HEK293 (cell line): ENCODE data around the gene EXOSC6.

Experiments used
- TF ChIP-seq, protein P1 (sequence below): fragments of 450-650 bp; formaldehyde crosslinking; IDR thresholded peaks from 2 replicates; pipeline ENCODE4 v1.5.1; 2016; ENCODE audit warnings: missing biosample characterization, missing genetic modification characterization
- TF ChIP-seq, protein P2 (sequence below): fragments of 450-650 bp; formaldehyde crosslinking; IDR thresholded peaks from 2 replicates; pipeline ENCODE4 v1.5.1; 2016; ENCODE audit warnings: missing biosample characterization, missing genetic modification characterization, low read depth

DNA sequence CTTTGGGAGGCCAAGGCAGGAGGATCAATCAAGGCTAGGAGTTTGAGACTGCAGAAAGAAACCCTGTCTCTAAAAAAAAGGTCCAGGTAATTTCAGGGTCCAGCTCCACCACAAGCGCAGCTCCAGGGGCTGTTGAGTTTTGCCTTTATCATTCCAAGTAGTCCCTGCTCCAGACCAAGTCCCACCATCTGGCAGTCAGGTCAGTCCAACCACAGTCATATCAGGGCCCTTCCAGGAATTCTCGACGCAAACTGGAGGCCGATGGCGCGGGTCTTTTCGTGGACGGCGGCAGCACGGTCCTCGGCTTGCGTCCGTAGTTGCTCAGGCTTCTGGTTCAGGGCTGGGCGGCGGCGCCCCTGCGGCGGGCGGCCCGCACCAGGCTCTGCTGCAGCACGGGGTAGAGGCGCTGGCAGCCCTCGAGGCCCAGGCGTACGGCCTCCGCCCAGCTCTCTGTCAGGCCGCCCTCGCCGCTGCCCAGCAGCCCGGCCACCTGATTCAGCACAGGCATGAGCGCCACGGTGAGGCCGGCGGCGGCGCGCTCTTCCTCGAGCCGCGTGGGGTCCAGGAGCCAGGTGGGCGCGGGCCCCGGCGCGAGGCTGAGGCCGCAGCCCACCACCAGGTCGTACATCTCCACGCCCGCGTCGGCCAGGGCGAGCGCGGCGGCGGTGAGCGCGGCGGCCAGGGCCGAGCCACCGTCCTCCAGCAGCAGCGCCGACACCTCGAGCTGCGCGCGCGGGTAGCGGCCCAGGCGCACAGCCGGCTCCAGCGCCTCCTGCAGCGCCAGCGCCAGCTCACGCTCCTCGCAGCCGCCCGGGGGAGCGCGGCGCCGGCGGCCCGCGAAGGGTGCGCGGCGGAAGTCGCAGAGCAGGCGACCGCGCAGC lies 752 bp downstream of the EXOSC6 start:
- TF ChIP-seq, protein P1, sequence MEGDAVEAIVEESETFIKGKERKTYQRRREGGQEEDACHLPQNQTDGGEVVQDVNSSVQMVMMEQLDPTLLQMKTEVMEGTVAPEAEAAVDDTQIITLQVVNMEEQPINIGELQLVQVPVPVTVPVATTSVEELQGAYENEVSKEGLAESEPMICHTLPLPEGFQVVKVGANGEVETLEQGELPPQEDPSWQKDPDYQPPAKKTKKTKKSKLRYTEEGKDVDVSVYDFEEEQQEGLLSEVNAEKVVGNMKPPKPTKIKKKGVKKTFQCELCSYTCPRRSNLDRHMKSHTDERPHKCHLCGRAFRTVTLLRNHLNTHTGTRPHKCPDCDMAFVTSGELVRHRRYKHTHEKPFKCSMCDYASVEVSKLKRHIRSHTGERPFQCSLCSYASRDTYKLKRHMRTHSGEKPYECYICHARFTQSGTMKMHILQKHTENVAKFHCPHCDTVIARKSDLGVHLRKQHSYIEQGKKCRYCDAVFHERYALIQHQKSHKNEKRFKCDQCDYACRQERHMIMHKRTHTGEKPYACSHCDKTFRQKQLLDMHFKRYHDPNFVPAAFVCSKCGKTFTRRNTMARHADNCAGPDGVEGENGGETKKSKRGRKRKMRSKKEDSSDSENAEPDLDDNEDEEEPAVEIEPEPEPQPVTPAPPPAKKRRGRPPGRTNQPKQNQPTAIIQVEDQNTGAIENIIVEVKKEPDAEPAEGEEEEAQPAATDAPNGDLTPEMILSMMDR (tag by site-specific recombination): peak; percentile 37; the same call in 1 of the 2 replicates
- TF ChIP-seq, protein P2, sequence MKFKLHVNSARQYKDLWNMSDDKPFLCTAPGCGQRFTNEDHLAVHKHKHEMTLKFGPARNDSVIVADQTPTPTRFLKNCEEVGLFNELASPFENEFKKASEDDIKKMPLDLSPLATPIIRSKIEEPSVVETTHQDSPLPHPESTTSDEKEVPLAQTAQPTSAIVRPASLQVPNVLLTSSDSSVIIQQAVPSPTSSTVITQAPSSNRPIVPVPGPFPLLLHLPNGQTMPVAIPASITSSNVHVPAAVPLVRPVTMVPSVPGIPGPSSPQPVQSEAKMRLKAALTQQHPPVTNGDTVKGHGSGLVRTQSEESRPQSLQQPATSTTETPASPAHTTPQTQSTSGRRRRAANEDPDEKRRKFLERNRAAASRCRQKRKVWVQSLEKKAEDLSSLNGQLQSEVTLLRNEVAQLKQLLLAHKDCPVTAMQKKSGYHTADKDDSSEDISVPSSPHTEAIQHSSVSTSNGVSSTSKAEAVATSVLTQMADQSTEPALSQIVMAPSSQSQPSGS (tag by site-specific recombination): no peak
